PC-3 (cell line): Measurements from ENCODE around the gene P2RY6. TPM values are rescaled to one million over a fixed set of nuclear protein-coding genes. Genes with fewer than 3 reads are reported as not detected.

ENCODE experiments used
- ATAC-seq: fragments of 200-7000 bp; cut with Tn5 transposase; 2 replicates; pipeline ENCODE4 v1.9.1; 2020; ENCODE audit warnings: mild to moderate bottlenecking, moderate library complexity
- BruUV-seq: library from RNA; stranded (reverse); fragments of 400-500 nt; replicated peaks from 2 replicates; lab custom pipeline; 2021; lab: Mats Ljungman, UMichigan
- CTCF ChIA-PET: fragments of 300-600 bp; sonication (Branson Sonifier 250); formaldehyde crosslinking; loops from one replicate; lab custom pipeline; 2022; ENCODE audit warnings: antibody characterized with exemption; lab: Charles Lee
- POLR2A ChIA-PET: fragments of 300-600 bp; sonication (Branson Sonifier 250); formaldehyde crosslinking; loops from one replicate; lab custom pipeline; 2022; ENCODE audit warnings: antibody characterized with exemption; ENCODE audit not compliant: unreplicated experiment; lab: Charles Lee
- DNase-seq: peaks from one replicate; pipeline ENCODE4 v3.0.0-alpha.2; 2015
- H2AFZ ChIP-seq: fragments of 300-600 bp; sonication (generic); 2 replicates; pipeline ENCODE4 v1.6.0; 2016; ENCODE audit warnings: antibody characterized with exemption, low read length
- H3F3A ChIP-seq: fragments of 300-600 bp; sonication (generic); one replicate; pipeline ENCODE4 v1.6.0; 2017; ENCODE audit warnings: antibody characterized with exemption, low read length, control low read depth, mild to moderate bottlenecking; ENCODE audit not compliant: unreplicated experiment
- H3K27ac ChIP-seq: fragments of 300-600 bp; sonication (generic); 2 replicates; pipeline ENCODE4 v1.5.1; 2016; ENCODE audit warnings: mild to moderate bottlenecking, low read length
- H3K27me3 ChIP-seq: fragments of 300-600 bp; sonication (generic); 2 replicates; pipeline ENCODE4 v1.6.1; 2016; ENCODE audit warnings: low read length, mixed read lengths
- H3K36me3 ChIP-seq: fragments of 300-600 bp; sonication (generic); 2 replicates; pipeline ENCODE4 v1.6.1; 2016; ENCODE audit warnings: low read depth, mixed run types, low read length, mixed read lengths
- H3K4me1 ChIP-seq: fragments of 300-600 bp; sonication (generic); 2 replicates; pipeline ENCODE4 v1.5.1; 2016; ENCODE audit warnings: low read length; ENCODE audit not compliant: insufficient read depth
- H3K4me2 ChIP-seq: fragments of 300-600 bp; sonication (generic); 2 replicates; pipeline ENCODE4 v1.6.0; 2016; ENCODE audit warnings: low read length
- H3K4me3 ChIP-seq: fragments of 300-600 bp; sonication (generic); 2 replicates; pipeline ENCODE4 v1.5.1; 2016; ENCODE audit warnings: mild to moderate bottlenecking, low read length, mixed read lengths
- H3K79me2 ChIP-seq: fragments of 300-600 bp; sonication (generic); 2 replicates; pipeline ENCODE4 v1.6.1; 2017; ENCODE audit warnings: low read length, mixed read lengths
- H3K9ac ChIP-seq: fragments of 300-600 bp; sonication (generic); 2 replicates; pipeline ENCODE4 v1.6.0; 2016; ENCODE audit warnings: mild to moderate bottlenecking, low read length
- H3K9me2 ChIP-seq: fragments of 300-600 bp; sonication (generic); replicated peaks from 2 replicates; pipeline ENCODE4 v1.6.1; 2016; ENCODE audit warnings: mixed run types, low read length, mixed read lengths
- H3K9me3 ChIP-seq: fragments of 300-600 bp; sonication (generic); 2 replicates; pipeline ENCODE4 v1.6.1; 2016; ENCODE audit warnings: low read length, mixed read lengths
- H4K20me1 ChIP-seq: fragments of 300-600 bp; sonication (generic); 2 replicates; pipeline ENCODE4 v1.6.1; 2016; ENCODE audit warnings: low read length, mixed read lengths
- CTCF ChIP-seq: fragments of 300-600 bp; sonication (generic); conservative IDR thresholded peaks from 2 replicates; pipeline ENCODE4 v1.5.1; 2017; ENCODE audit warnings: antibody characterized with exemption, low read depth, mild to moderate bottlenecking, low read length
- EZH2 ChIP-seq: fragments of 300-600 bp; sonication (generic); IDR thresholded peaks from one replicate; pipeline ENCODE4 v1.6.1; 2017; ENCODE audit warnings: antibody characterized with exemption, mild to moderate bottlenecking, low read length; ENCODE audit not compliant: unreplicated experiment
- EZH2phosphoT487 ChIP-seq: fragments of 300-600 bp; sonication (generic); IDR thresholded peaks from 2 replicates; pipeline ENCODE4 v1.6.1; 2018; ENCODE audit warnings: mild to moderate bottlenecking, antibody characterized with exemption, low read length, borderline replicate concordance
- intact Hi-C: fragments of 100-400 bp; cut with micrococcal nuclease; formaldehyde crosslinking; loops from 2 replicates; pipeline ENCODE4 v1.9.0; 2023
- total RNA-seq: library from RNA; depleted of rRNA; stranded (reverse); fragments of >200 nt; gene quantifications from 2 replicates; pipeline ENCODE4 v1.2.3, GENCODE V29; 2014

Gene P2RY6
- total RNA-seq, 1 experiment from 2014 or later = 2.0 TPM

- H3K79me2 ChIP-seq = no peaks in the 10 kb centered on the region
- H3K27me3 ChIP-seq = no peaks in the 10 kb centered on the region
- intact Hi-C loops = loop anchor here (5.0 kb wide), 2 partner anchors 43 to 322 kb away; no protein-coding TSS in a partner anchor
- peaks cover 7% of the 10 kb centered on the region for H3K36me3 ChIP-seq
- BruUV-seq = no TSS peak
- H3K27ac ChIP-seq = no peak overlapping the region
- H3K9me2 ChIP-seq = no peaks in the 10 kb centered on the region
- H3K4me2 ChIP-seq = no peak overlapping the region
- TF ChIP-seq EZH2phosphoT487 (no peak), CTCF (no peak)
- no peaks in the 10 kb centered on the region for H4K20me1 ChIP-seq
- peaks cover 3% of the 10 kb centered on the region for H3F3A ChIP-seq
- no peak overlapping the region for H2AFZ ChIP-seq
- H3K9ac ChIP-seq = no peak overlapping the region
- no peak for DNase-seq
- peaks cover 6% of the 10 kb centered on the region; the same call in 1 of the 2 replicates for H3K4me1 ChIP-seq
- CTCF ChIA-PET = interaction anchor here (0.6 kb wide), 1 partner anchor 53 kb away, joined by 11 read pairs; no protein-coding TSS in a partner anchor
- POLR2A ChIA-PET = interaction anchor here (0.6 kb wide), 1 partner anchor 347 kb away, joined by 4 read pairs; no protein-coding TSS in a partner anchor
- no peaks in the 10 kb centered on the region for H3K9me3 ChIP-seq
- no peak for ATAC-seq
- no peak overlapping the region for H3K4me3 ChIP-seq
Measured at GRCh38 chr11:73244589-73245240, 27.4 kb upstream of the P2RY6 start.

- no peak for ATAC-seq
- no peaks in the 10 kb centered on the region for H3K79me2 ChIP-seq
- no peaks in the 10 kb centered on the region for H3K9me3 ChIP-seq
- no peak overlapping the region for H3K4me2 ChIP-seq
- no peak overlapping the region for H3K9ac ChIP-seq
- H3K27ac ChIP-seq = no peak overlapping the region
- H3K4me1 ChIP-seq = peaks cover under 1% of the 10 kb centered on the region; the same call in 1 of the 2 replicates
- H3K4me3 ChIP-seq = no peak overlapping the region
- no peak overlapping the region for H2AFZ ChIP-seq
- H3F3A ChIP-seq = peaks cover 3% of the 10 kb centered on the region
- H3K9me2 ChIP-seq = no peaks in the 10 kb centered on the region
- H4K20me1 ChIP-seq = no peaks in the 10 kb centered on the region
- CTCF ChIA-PET = no interaction called here
- intact Hi-C loops = loop anchor here (5.0 kb wide), 1 partner anchor 42 kb away; no protein-coding TSS in a partner anchor
- no TSS peak for BruUV-seq
- H3K27me3 ChIP-seq = no peaks in the 10 kb centered on the region
- POLR2A ChIA-PET = no interaction called here
- peaks cover 7% of the 10 kb centered on the region for H3K36me3 ChIP-seq
- TF ChIP-seq CTCF (no peak), EZH2phosphoT487 (no peak), EZH2 (no peak)
- no peak for DNase-seq
Measured at GRCh38 chr11:73245461-73245860, 26.7 kb upstream of the P2RY6 start.

- Histone ChIP-seq H3K27me3 (no peaks in the 10 kb centered on the region), H3K4me3 (no peak overlapping the region), H3K9ac (no peak overlapping the region), H3K4me1 (no peaks in the 10 kb centered on the region; the same call in 1 of the 2 replicates), H3K79me2 (no peaks in the 10 kb centered on the region), H3K9me3 (no peaks in the 10 kb centered on the region), H3K27ac (no peak overlapping the region), H3K4me2 (no peak overlapping the region), H3K36me3 (peaks cover 7% of the 10 kb centered on the region), H2AFZ (no peak overlapping the region), H3F3A (peaks cover 3% of the 10 kb centered on the region), H3K9me2 (no peaks in the 10 kb centered on the region), H4K20me1 (no peaks in the 10 kb centered on the region)
- TF ChIP-seq EZH2phosphoT487 = no peak
- TF ChIP-seq CTCF = no peak
- no peak for TF ChIP-seq EZH2
- POLR2A ChIA-PET = no interaction called here
- no TSS peak for BruUV-seq
- CTCF ChIA-PET = no interaction called here
- DNase-seq (no peak), ATAC-seq (no peak)
- intact Hi-C loops = loop anchor here (5.0 kb wide), 1 partner anchor 41 kb away; no protein-coding TSS in a partner anchor
Measured at GRCh38 chr11:73246303-73246702, 25.8 kb upstream of the P2RY6 start.
